WTC11 (cell line): ENCODE results near the gene DNAJB8. TPM values are rescaled to one million over a fixed set of nuclear protein-coding genes. Genes with fewer than 3 reads are reported as not detected.

ENCODE experiments used
- ATAC-seq: fragments of 200-7000 bp; cut with Tn5 transposase; 2 replicates; pipeline ENCODE4 v1.10.0; 2021; ENCODE audit warnings: mild to moderate bottlenecking, moderate library complexity
- CTCF ChIA-PET: fragments of 300-600 bp; sonication (Branson Sonifier 250); formaldehyde crosslinking; loops from one replicate; lab custom pipeline; 2021; ENCODE audit warnings: antibody characterized with exemption; lab: Charles Lee
- POLR2A ChIA-PET: fragments of 350-600 bp; sonication (Branson Sonifier 250); formaldehyde crosslinking; loops from one replicate; lab custom pipeline; 2021; ENCODE audit warnings: antibody characterized with exemption; lab: Charles Lee
- DNase-seq: peaks from one replicate; pipeline ENCODE4 v3.0.0; 2021; ENCODE audit warnings: low spot score
- H3K27ac Mint-ChIP-seq: 2 replicates; pipeline ENCODE4 v1.8.0; 2021; ENCODE audit warnings: mixed read lengths
- H3K27me3 Mint-ChIP-seq: 2 replicates; pipeline ENCODE4 v1.8.0; 2021; ENCODE audit warnings: low read depth, mild to moderate bottlenecking, moderate library complexity, mixed read lengths
- H3K36me3 Mint-ChIP-seq: 2 replicates; pipeline ENCODE4 v1.8.0; 2021; ENCODE audit warnings: mixed read lengths
- H3K4me1 Mint-ChIP-seq: 2 replicates; pipeline ENCODE4 v1.8.0; 2022; ENCODE audit warnings: mixed read lengths
- H3K4me3 Mint-ChIP-seq: 2 replicates; pipeline ENCODE4 v1.8.0; 2021; ENCODE audit warnings: mild to moderate bottlenecking, moderate library complexity, mixed read lengths
- H3K9me3 Mint-ChIP-seq: 2 replicates; pipeline ENCODE4 v1.8.0; 2021; ENCODE audit warnings: mixed read lengths
- CTCF ChIP-seq: fragments of 200-600 bp; IDR thresholded peaks from 2 replicates; pipeline ENCODE4 v1.8.0; 2022; ENCODE audit warnings: antibody characterized with exemption
- FOXP1 ChIP-seq: sonication (generic); formaldehyde crosslinking; IDR thresholded peaks from 2 replicates; pipeline ENCODE4 v1.8.0; 2022; ENCODE audit warnings: missing genetic modification reagents, mild to moderate bottlenecking, moderate library complexity, borderline replicate concordance
- FOXP4 ChIP-seq: sonication (generic); formaldehyde crosslinking; IDR thresholded peaks from 2 replicates; pipeline ENCODE4 v1.8.0; 2022; ENCODE audit warnings: mild to moderate bottlenecking, missing genetic modification reagents
- MAX ChIP-seq: sonication (generic); formaldehyde crosslinking; IDR thresholded peaks from 2 replicates; pipeline ENCODE4 v1.8.0; 2022; ENCODE audit warnings: mild to moderate bottlenecking, missing genetic modification reagents
- NFE2L1 ChIP-seq: sonication (generic); formaldehyde crosslinking; IDR thresholded peaks from 2 replicates; pipeline ENCODE4 v1.8.1; 2023; ENCODE audit warnings: missing genetic modification reagents
- PRRX2 ChIP-seq: fragments of 250-450 bp; sonication (Bioruptor Pico); IDR thresholded peaks from 2 replicates; pipeline ENCODE4 v1.8.0; 2021; ENCODE audit warnings: mild to moderate bottlenecking
- RORB ChIP-seq: fragments of 250-450 bp; sonication (Bioruptor Pico); IDR thresholded peaks from 2 replicates; pipeline ENCODE4 v1.9.0; 2021; ENCODE audit warnings: mild to moderate bottlenecking
- SP1 ChIP-seq: sonication (generic); formaldehyde crosslinking; conservative IDR thresholded peaks from 2 replicates; pipeline ENCODE4 v1.8.1; 2022; ENCODE audit warnings: missing genetic modification reagents
- USF1 ChIP-seq: sonication (generic); formaldehyde crosslinking; IDR thresholded peaks from 2 replicates; pipeline ENCODE4 v1.8.0; 2022; ENCODE audit warnings: mild to moderate bottlenecking, missing genetic modification reagents
- ZBTB43 ChIP-seq: sonication (generic); formaldehyde crosslinking; IDR thresholded peaks from 2 replicates; pipeline ENCODE4 v1.8.1; 2023; ENCODE audit warnings: mild to moderate bottlenecking, missing genetic modification reagents
- total RNA-seq: library from RNA; stranded (reverse); gene quantifications from 3 replicates; pipeline ENCODE4 v1.2.3, GENCODE V29; 2021

Gene DNAJB8
- total RNA-seq, 1 experiment from 2014 or later = not detected

GRCh38 chr3:128497305-128498126, 30.8 kb upstream of the DNAJB8 start:
- no peak for TF ChIP-seq SP1 (CRISPR knock-in tag)
- TF ChIP-seq CTCF = peak; percentile 86
- TF ChIP-seq MAX (CRISPR knock-in tag) = peak; percentile 49; the same call in 1 of the 2 replicates
- TF ChIP-seq RORB (CRISPR knock-in tag) = no peak
- peak; percentile 12; the same call in 1 of the 2 replicates for TF ChIP-seq FOXP1 (CRISPR knock-in tag)
- TF ChIP-seq FOXP4 (CRISPR knock-in tag) = no peak
- TF ChIP-seq NFE2L1 (CRISPR knock-in tag) = 0 out of 2 replicates have a peak, but pooled peaks have one; percentile 2
- TF ChIP-seq ZBTB43 (CRISPR knock-in tag) = 0 out of 2 replicates have a peak, but pooled peaks have one; percentile 13
- Mint-ChIP-seq H3K36me3 (no peaks in the 10 kb centered on the region), H3K9me3 (no peaks in the 10 kb centered on the region), H3K4me1 (peaks cover 21% of the 10 kb centered on the region), H3K27me3 (peaks cover 88% of the 10 kb centered on the region), H3K27ac (no peak overlapping the region), H3K4me3 (peak overlapping the region; percentile 71)
- CTCF ChIA-PET = interaction anchor here (0.5 to 3.0 kb wide), 56 partner anchors 9 to 421 kb away, joined by 3 to 54 read pairs (median 4); no protein-coding TSS in a partner anchor
- peak; percentile 93 for DNase-seq
- ATAC-seq = peak; percentile 66
- POLR2A ChIA-PET = interaction anchor here (1.0 kb wide), 1 partner anchor 344 kb away, joined by 3 read pairs; the partner anchor contains the start of gene EEFSEC

- Mint-ChIP-seq H3K9me3 (no peaks in the 10 kb centered on the region), H3K4me1 (peaks cover 25% of the 10 kb centered on the region), H3K4me3 (peak overlapping the region; percentile 71), H3K36me3 (no peaks in the 10 kb centered on the region), H3K27ac (no peak overlapping the region), H3K27me3 (peaks cover 93% of the 10 kb centered on the region)
- CTCF ChIA-PET = interaction anchor here (0.6 to 3.0 kb wide), 27 partner anchors 8 to 421 kb away, joined by 3 to 54 read pairs (median 6); no protein-coding TSS in a partner anchor
- ATAC-seq = peak; percentile 5
- POLR2A ChIA-PET = no interaction called here
- peak; percentile 40; the same call in 1 of the 2 replicates for TF ChIP-seq USF1 (CRISPR knock-in tag)
- peak; percentile 53; the same call in 1 of the 2 replicates for TF ChIP-seq ZBTB43 (CRISPR knock-in tag)
- TF ChIP-seq MAX (CRISPR knock-in tag) = peak; percentile 68; the same call in 1 of the 2 replicates
- TF ChIP-seq FOXP4 (CRISPR knock-in tag) = 0 out of 2 replicates have a peak, but pooled peaks have one; percentile 16
- TF ChIP-seq NFE2L1 (CRISPR knock-in tag) = 0 out of 2 replicates have a peak, but pooled peaks have one; percentile 13
- TF ChIP-seq PRRX2 (CRISPR knock-in tag) = no peak
- no peak for DNase-seq
Measured at GRCh38 chr3:128496602-128497304, 30.1 kb upstream of the DNAJB8 start.
